ENCODE data around the gene NCS1.

GRCh38 chr9:130144703-130145102, 27.5 kb upstream of the NCS1 start:
- TF ChIP-seq CTCF (IDR thresholded peaks at IDR 0.05) (no peak), POLR2A (IDR thresholded peaks at IDR 0.05) (no peak)
